ENCODE measurements around the gene TENT4A.
A peak's percentile ranks its signal among the peaks of the same experiment; 100 is the strongest.

The TENT4A gene

DNA sequence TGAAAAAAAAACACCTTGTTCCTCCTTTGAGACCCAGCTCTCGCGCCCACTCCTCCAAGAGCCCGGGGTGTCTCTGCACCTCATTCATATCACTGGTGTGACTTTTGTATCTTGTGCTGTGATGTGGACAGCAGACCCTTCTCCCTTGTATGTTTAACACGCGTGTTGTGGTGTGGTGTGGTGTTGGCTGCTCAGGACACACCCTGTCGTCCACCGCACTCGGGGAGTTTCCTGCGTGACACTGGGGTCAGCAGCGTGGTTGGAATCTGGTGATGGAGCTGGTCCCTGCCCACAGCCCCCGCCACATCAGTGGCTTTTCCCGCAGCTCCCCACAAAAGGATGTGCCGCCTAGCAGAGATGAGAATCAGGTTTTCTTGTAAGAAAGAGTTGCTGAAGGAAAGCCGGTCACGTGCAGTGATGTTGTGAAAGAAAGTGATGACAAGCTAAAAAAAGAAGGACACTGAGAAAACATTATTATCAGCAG lies 61.5 kb downstream of the TENT4A start:
- Histone ChIP-seq H3K27ac (ENCODE audit: low read length) (0 out of 2 replicates have a peak overlapping the region, but pooled peaks have one; percentile 7), H3K4me3 (ENCODE audit: low read depth in 1 of 2, low read length in 2 of 2) (no peak overlapping the region), H4K20me1 (ENCODE audit: insufficient read depth, low read length) (peaks cover 4% of the 10 kb centered on the region), H3K9me3 (ENCODE audit: insufficient read depth, low read length, severe bottlenecking) (no peaks in the 10 kb centered on the region), H3K9ac (ENCODE audit: low read depth, low read length) (no peak overlapping the region), H3K79me2 (ENCODE audit: insufficient read depth, low read length) (no peaks in the 10 kb centered on the region), H3K4me1 (ENCODE audit: insufficient read depth, low read length) (peaks cover 23% of the 10 kb centered on the region), H3K36me3 (ENCODE audit: insufficient read depth, low read length) (no peaks in the 10 kb centered on the region), H2AFZ (ENCODE audit: low read depth, low read length) (no peak overlapping the region), H3K4me2 (ENCODE audit: insufficient read depth, low read length) (no peak overlapping the region), H3K27me3 (ENCODE audit: insufficient read depth, low read length, poor library complexity) (no peaks in the 10 kb centered on the region)
- DNase-seq (peak; percentile 18), ATAC-seq (ENCODE audit: insufficient read depth, low read depth) (peak; percentile 35; the same call in 2 of the 3 replicates)
- no peak for TF ChIP-seq EZH2 (IDR thresholded peaks at IDR 0.05; ENCODE audit: borderline replicate concordance, low read depth, low read length, severe bottlenecking)
- TF ChIP-seq, protein P1, sequence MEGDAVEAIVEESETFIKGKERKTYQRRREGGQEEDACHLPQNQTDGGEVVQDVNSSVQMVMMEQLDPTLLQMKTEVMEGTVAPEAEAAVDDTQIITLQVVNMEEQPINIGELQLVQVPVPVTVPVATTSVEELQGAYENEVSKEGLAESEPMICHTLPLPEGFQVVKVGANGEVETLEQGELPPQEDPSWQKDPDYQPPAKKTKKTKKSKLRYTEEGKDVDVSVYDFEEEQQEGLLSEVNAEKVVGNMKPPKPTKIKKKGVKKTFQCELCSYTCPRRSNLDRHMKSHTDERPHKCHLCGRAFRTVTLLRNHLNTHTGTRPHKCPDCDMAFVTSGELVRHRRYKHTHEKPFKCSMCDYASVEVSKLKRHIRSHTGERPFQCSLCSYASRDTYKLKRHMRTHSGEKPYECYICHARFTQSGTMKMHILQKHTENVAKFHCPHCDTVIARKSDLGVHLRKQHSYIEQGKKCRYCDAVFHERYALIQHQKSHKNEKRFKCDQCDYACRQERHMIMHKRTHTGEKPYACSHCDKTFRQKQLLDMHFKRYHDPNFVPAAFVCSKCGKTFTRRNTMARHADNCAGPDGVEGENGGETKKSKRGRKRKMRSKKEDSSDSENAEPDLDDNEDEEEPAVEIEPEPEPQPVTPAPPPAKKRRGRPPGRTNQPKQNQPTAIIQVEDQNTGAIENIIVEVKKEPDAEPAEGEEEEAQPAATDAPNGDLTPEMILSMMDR (IDR thresholded peaks at IDR 0.05; ENCODE audit: borderline replicate concordance, extremely low read depth, low read length, poor library complexity, severe bottlenecking), result no peak

DNA sequence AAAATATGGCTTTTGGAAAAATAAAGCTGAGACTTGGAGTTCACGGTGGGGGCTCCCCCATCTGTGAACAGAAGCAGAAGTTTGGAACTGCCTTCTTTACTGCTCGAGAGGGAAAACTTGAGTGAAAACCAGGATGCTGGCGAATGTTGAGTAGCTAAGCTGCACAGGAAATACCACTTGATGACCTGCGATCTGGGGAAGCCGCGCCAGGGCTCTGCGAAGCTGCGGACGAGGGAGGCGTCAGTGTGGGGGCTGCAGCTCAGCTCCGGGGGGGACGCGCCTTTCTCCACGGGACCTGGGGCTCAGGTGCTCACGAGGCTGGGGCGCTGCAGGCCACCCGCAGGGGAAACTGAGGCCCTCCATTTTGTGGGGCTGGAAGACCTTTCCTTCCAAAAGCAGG lies 62.3 kb downstream of the TENT4A start:
- H3K4me1 ChIP-seq (ENCODE audit: insufficient read depth, low read length), result peaks cover 23% of the 10 kb centered on the region
- peaks cover 4% of the 10 kb centered on the region for H4K20me1 ChIP-seq (ENCODE audit: insufficient read depth, low read length)
- ATAC-seq (ENCODE audit: insufficient read depth, low read depth) (no peak), DNase-seq (no peak)
- no peak overlapping the region for H3K27ac ChIP-seq (ENCODE audit: low read length)
- no peak overlapping the region for H3K4me3 ChIP-seq (ENCODE audit: low read depth in 1 of 2, low read length in 2 of 2)
- H3K4me2 ChIP-seq (ENCODE audit: insufficient read depth, low read length), result no peak overlapping the region
- TF ChIP-seq, protein P1 (IDR thresholded peaks at IDR 0.05; ENCODE audit: borderline replicate concordance, extremely low read depth, low read length, poor library complexity, severe bottlenecking), result no peak
- H3K27me3 ChIP-seq (ENCODE audit: insufficient read depth, low read length, poor library complexity), result no peaks in the 10 kb centered on the region
- no peak overlapping the region for H3K9ac ChIP-seq (ENCODE audit: low read depth, low read length)
- no peaks in the 10 kb centered on the region for H3K79me2 ChIP-seq (ENCODE audit: insufficient read depth, low read length)
- no peaks in the 10 kb centered on the region for H3K9me3 ChIP-seq (ENCODE audit: insufficient read depth, low read length, severe bottlenecking)
- H2AFZ ChIP-seq (ENCODE audit: low read depth, low read length), result no peak overlapping the region
- no peaks in the 10 kb centered on the region for H3K36me3 ChIP-seq (ENCODE audit: insufficient read depth, low read length)

DNA sequence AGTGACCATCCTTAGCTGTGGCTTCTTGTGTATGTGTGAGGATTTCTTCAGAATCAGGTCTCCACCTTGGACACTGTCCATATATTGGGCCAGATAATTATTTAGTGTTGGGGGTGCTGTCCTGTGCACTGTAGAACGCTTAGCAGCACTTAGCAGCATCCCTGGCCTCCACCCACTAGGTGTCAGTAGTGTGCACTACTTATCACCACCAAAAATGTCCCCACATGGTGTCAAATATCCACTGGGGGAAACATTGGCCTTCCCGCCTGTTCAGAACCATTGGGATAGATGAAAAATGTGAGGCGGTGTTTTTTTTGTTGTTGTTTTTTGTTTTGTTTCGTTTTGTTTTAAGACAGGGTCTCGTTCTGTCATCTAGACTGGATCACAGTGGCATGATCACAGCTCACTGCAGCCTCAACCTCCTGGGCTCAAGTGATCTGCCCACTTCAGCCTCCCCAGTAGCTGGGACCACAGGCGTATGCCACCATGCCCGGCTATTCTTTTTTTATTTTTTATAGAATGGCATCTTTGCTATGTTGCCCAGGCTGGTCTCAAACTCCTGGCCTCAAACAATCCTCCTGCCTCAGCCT lies 67.7 kb downstream of the TENT4A start:
- TF ChIP-seq, protein P1 (IDR thresholded peaks at IDR 0.05; ENCODE audit: borderline replicate concordance, extremely low read depth, low read length, poor library complexity, severe bottlenecking), result peak; percentile 75
- TF ChIP-seq EZH2 (IDR thresholded peaks at IDR 0.05; ENCODE audit: borderline replicate concordance, low read depth, low read length, severe bottlenecking), result no peak
- peak; percentile 45 for DNase-seq

More for the DNA sequence above, 67.7 kb downstream of the TENT4A start:
- no peaks in the 10 kb centered on the region for H3K36me3 ChIP-seq (ENCODE audit: insufficient read depth, low read length)
- H3K4me3 ChIP-seq (ENCODE audit: low read depth in 1 of 2, low read length in 2 of 2), result no peak overlapping the region
- H3K27ac ChIP-seq (ENCODE audit: low read length), result no peak overlapping the region
- H4K20me1 ChIP-seq (ENCODE audit: insufficient read depth, low read length), result no peaks in the 10 kb centered on the region; the same call in 1 of the 2 replicates
- no peaks in the 10 kb centered on the region for H3K27me3 ChIP-seq (ENCODE audit: insufficient read depth, low read length, poor library complexity)
- no peak overlapping the region for H3K9ac ChIP-seq (ENCODE audit: low read depth, low read length)
- H3K4me2 ChIP-seq (ENCODE audit: insufficient read depth, low read length), result no peak overlapping the region
- H2AFZ ChIP-seq (ENCODE audit: low read depth, low read length), result no peak overlapping the region
- no peaks in the 10 kb centered on the region for H3K4me1 ChIP-seq (ENCODE audit: insufficient read depth, low read length)
- peak; percentile 81 for ATAC-seq (ENCODE audit: insufficient read depth, low read depth)
- no peaks in the 10 kb centered on the region for H3K9me3 ChIP-seq (ENCODE audit: insufficient read depth, low read length, severe bottlenecking)
- no peaks in the 10 kb centered on the region for H3K79me2 ChIP-seq (ENCODE audit: insufficient read depth, low read length)

Data from DND-41 (cell line).